Inflammatory macrophage treated with lipopolysaccharide for 1 hour (primary cell): ENCODE measurements around the gene CDA.

ENCODE experiments used
- DNase-seq, 2 donors: peaks; one replicate each; pipeline ENCODE4 v3.0.0-alpha.2; 2020 to 2022

Gene CDA

GRCh38 chr1:20616847-20617487 lies 28.1 kb downstream of the CDA start:
- no peak for DNase-seq

- no peak for DNase-seq
Measured at GRCh38 chr1:20618550-20618949, 29.7 kb downstream of the CDA start.

- no peak for DNase-seq
Measured at GRCh38 chr1:20619999-20620398, 31.1 kb downstream of the CDA start.

- DNase-seq: no peak
Measured at GRCh38 chr1:20621012-20621411, 32.1 kb downstream of the CDA start.

- DNase-seq: no peak
Measured at GRCh38 chr1:20624709-20625108, 35.8 kb downstream of the CDA start.

- no peak for DNase-seq
Measured at GRCh38 chr1:20625176-20626097, 36.5 kb downstream of the CDA start.

- DNase-seq: no peak
Measured at GRCh38 chr1:20626098-20626427, 37.2 kb downstream of the CDA start.

- DNase-seq: no peak
Measured at GRCh38 chr1:20626524-20626923, 37.6 kb downstream of the CDA start.

- DNase-seq: no peak
Measured at GRCh38 chr1:20630729-20631128, 41.8 kb downstream of the CDA start.

- no peak for DNase-seq
Measured at GRCh38 chr1:20632386-20632785, 43.5 kb downstream of the CDA start.

GRCh38 chr1:20633190-20634064 lies 44.5 kb downstream of the CDA start, which contains the start of gene PINK1:
Gene PINK1 (plus strand): TSS chr1:20633458. CDS start chr1:20633549, 91 bp downstream.
- DNase-seq: peak; percentile 73 to 94

- peak in 1 of 2 donors; percentile 19 for DNase-seq
Measured at GRCh38 chr1:20634065-20634593, 45.2 kb downstream of the CDA start.

- peak; percentile 10 to 11 for DNase-seq
Measured at GRCh38 chr1:20634594-20635084, 45.7 kb downstream of the CDA start.

- no peak for DNase-seq
Measured at GRCh38 chr1:20636785-20637347, 48.0 kb downstream of the CDA start.

- DNase-seq: peak; percentile 27 to 90
Measured at GRCh38 chr1:20640183-20640597, 51.3 kb downstream of the CDA start.

GRCh38 chr1:20641975-20642374 lies 53.1 kb downstream of the CDA start:
- no peak for DNase-seq

- DNase-seq: no peak
Measured at GRCh38 chr1:20643080-20643479, 54.2 kb downstream of the CDA start.

- DNase-seq: no peak
Measured at GRCh38 chr1:20644416-20644815, 55.5 kb downstream of the CDA start.

GRCh38 chr1:20645414-20645813 lies 56.5 kb downstream of the CDA start:
- DNase-seq: no peak

GRCh38 chr1:20648438-20648837 lies 59.5 kb downstream of the CDA start:
- no peak for DNase-seq

GRCh38 chr1:20648946-20649345 lies 60.0 kb downstream of the CDA start:
- no peak for DNase-seq

- no peak for DNase-seq
Measured at GRCh38 chr1:20652300-20652699, 63.4 kb downstream of the CDA start.
